Activated CD4-positive, alpha-beta T cell treated with anti-CD3 and anti-CD28 coated beads, Interleukin-2, amount 50 U/mL, for 1 hour (primary cell): ENCODE results near the gene NLGN1.

Source experiments
- DNase-seq: peaks from one replicate; pipeline ENCODE4 v3.0.0-alpha.2; 2020

NLGN1 gene

DNA sequence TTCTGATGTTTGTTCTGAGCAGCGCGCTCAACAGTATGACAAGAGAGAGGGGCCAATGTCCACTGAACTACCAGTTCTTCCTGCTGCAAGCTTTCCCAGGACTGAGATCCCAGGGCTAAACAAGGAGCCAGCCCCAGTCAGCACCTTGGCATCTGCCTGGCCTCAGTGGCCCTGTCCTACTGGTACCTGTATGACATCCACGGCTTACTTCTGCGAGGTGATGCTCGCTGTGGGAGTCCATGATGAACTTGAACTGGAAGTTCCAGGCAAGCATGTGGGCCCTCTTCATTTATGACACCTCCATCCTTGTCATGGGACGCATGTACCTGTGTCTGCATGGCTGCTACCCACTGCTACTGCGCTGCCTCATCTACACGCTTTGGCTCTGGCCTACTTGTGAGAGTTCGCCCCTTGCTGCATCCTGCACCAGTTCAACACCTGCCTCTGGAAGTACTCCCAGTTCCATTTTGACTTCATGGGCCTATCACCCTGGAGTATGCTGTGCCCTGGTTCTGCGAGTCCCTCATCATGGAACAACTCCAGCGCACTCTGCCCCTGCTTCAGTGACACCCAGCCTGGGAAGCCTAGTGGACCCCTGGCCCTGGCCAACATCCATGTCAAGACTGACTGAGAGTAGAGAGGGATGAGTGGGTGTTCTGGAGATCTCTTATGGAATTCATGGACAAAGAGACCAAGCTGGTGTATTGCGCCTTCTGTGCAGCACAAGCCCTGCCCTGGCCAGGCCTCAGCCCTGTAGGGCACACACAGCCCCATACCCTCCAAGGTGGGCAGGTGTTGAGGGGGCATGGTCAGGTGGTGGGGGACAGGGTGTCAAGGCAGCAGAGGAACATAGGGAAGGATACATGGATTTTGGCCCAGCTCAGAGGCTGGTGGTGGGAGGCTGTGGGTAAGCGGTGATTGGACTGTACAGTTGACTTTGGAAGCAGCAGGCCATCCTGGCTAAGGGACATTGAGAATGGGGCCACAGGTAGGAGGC is 246.8 kb downstream of the NLGN1 start:
- no peak for DNase-seq

DNA sequence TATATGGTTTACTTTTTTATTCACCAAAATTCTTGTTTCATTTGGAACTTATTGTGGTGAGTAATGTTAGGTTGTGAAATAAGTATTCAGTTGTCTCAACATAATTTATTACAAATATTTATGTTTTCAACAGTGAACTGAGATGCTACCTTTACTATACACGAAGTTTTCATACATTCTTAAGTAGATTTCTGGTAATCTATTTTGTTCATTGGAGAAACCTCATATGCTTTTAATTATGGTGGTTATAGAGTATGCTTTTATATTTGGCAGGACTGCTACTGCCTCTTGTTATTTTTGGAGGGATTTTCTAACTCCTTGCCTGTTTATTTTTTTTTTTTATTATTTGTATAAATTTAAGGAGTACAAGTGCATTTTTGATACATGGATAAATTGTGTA is 253.1 kb downstream of the NLGN1 start:
- DNase-seq: no peak

DNA sequence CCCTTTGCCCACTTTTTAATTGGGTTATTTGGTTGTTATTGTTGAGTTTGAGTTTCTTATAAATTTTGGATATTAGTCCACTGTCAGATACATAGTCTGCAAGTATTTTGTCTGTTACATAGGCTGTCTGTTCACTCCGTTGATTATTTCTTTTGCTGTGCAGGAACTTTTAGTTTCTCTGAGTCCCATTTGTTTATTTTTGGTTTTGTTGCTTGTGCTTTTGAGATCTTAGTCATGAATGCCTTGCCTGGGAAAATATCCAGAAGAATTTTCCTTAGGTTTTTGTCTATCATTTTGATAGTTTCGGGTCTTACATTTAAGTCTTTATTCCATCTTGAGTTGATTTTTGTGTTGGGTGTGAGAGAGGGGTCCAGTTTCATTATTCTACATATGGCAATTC is 254.5 kb downstream of the NLGN1 start:
- DNase-seq: no peak

DNA sequence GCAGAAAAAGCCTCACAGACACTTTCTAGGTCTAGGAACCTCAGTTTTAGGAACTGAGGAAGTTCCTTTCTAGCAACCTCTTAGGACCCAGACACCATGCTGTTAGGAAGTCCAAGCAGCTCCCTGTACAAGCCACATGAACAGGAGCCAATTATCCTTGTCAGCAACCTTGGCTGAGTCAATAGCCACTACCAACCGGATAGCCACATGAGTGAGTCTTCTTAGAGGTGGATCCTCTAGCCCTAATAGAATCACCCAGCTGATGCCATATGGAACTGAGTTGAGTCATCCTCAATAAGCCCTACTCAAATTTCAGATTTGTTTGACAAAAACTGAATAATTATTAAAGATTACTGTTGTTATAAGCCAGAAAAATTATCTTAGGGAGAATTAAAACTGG is 256.2 kb downstream of the NLGN1 start:
- no peak for DNase-seq

DNA sequence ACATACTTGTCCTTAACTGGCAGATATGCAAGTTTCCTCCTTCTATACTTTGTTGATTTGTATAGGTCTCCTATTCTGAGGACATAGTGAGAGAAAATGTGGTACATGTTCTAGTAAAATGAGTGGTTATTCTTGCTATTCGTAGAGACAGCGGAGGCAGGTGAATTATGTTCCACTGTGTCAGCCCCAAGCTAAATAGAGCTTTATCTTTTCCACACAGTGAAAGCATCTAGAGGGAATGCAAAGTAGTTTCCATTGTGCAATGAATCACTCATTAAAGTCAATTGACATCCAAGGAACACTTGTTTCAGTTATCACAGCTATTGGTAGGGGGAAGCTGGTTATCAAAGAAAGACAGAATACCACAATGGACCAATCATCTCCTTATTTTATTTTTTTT is 262.4 kb downstream of the NLGN1 start:
- DNase-seq: no peak

DNA sequence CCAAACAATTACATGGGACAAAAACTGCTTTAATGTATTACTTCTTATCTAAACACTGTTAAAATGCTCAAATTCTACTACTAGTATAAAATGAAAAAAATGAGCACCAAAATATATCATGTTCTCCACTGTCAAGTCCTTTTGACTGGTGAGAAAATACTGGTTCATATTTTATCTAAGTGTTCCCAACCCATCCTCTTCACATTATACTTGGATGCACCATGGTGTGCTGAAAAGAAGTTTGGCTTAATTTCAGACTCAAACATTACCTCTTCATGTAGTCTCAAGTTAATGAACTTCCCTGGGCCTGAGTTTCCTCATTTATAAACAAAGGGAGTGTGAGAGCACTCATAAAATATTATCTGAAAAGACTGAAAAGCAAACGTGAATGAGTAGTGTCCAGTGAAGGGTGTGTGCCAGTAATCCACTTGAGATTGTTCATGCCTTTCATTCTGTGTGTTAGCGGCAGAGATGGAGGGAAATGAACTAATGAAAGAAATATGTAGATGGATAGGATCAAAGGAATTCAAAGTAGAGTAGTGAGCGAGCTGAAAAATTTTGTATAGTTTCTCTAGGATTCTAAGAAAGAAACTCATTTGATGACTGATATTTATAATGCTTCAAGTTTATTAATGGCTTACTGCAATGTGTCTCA is 263.2 kb downstream of the NLGN1 start:
- DNase-seq: no peak

DNA sequence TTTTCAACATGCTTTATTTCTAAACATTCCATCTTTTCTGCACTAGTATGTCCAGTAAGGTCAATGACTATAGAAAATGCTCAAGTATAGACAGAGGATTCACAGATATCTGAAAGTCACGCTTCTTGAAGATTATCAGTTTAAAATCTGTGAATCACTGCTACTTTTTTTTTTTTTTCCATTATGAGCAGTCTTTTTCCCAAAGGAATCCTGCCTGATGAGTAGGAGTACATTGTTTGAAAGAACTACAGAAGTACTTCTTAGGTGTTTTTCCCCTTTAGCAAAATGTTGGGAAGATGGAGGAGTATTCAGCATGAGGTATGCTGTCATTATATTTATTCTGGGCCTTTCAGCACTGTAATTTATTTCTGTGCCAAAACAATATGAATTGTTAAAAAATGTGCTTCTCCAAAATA is 266.2 kb downstream of the NLGN1 start:
- no peak for DNase-seq

DNA sequence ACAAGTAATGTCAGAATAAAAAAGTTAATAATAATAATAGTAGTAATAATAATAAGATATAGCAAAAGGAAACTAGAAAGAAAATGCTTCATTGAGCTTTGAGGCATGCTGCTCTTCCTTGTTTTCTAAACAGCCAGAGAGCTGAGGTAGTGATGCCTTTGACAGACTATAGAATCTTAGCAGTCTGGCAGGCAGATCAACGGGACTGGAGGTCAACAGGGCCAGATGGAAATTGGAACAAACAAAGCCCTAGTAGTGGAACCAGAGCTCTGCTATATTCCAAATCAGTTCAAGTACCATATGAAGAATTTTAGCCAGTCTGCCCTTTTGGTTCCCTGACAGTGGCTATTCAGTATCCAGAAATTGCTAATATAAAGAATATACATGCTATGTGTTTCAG is 278.6 kb downstream of the NLGN1 start:
- no peak for DNase-seq

DNA sequence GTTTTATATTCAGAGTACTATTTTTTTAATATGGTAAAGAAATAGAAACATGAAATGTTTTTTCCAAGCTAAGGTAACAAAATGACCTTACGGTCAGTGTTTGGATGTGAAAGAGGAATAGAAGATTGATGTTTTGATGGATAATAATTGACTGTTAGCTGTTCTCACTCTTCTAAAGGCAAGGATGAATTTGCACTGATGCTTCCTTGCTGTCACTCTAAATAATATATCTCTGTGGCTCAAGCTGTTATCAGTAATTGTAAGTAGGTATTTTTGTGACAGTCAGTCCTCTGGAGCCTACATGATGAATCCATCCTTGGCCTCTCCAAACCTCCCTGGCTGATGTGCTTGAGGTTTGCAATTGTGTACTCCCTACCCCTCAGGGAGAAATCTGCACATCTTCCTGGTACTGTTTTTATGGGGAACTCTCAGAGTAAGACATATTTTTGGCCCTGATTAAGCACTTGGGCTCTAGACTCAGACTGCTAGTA is 283.7 kb downstream of the NLGN1 start:
- no peak for DNase-seq

DNA sequence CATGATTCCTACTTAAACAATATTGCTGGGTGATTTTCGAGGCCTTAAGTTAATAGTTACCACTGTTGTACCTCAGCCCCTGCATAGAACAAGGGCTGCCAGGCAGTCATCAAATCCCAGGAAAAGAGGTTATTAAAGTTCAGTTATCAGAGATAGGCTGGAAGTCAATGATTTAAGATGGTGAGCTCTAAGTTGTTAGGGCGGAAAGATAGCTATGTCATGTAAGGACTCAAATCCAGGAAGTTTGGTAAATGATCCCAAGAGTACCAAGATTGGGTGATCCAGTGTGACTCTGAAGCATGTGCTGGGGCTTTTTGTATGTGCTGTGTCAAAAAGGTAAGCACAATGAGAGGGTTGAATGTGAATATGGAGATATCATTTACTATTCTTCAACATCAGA is 287.9 kb downstream of the NLGN1 start:
- DNase-seq: no peak

DNA sequence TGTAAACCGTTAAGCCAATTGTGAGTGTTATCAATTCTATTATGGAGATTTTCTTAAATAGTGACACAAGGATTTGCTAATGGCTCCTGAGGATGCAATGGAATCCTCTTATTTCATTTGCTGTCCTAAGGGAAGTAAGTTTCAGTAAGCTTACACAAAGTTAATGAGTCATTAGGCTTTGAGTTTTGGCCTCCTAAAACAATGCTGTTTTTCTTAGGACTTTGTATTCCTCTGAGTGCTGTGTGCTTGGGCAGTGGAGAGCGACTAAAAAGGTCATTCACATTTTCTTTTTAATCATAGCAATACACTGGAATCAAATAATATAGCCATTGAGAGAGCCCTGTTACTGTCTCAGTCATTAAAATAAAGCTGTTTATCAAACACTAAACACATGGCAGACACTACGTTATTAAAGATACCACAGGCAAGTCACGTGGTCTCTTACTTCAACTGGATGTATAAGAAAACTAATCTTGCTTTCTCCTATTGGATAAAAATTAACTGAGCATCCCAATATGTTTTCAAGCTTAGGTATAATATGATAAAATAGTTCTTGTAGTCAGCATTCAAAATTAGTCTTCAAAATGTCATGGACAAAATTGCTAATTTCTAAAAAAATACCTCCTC is 290.8 kb downstream of the NLGN1 start:
- DNase-seq: no peak

DNA sequence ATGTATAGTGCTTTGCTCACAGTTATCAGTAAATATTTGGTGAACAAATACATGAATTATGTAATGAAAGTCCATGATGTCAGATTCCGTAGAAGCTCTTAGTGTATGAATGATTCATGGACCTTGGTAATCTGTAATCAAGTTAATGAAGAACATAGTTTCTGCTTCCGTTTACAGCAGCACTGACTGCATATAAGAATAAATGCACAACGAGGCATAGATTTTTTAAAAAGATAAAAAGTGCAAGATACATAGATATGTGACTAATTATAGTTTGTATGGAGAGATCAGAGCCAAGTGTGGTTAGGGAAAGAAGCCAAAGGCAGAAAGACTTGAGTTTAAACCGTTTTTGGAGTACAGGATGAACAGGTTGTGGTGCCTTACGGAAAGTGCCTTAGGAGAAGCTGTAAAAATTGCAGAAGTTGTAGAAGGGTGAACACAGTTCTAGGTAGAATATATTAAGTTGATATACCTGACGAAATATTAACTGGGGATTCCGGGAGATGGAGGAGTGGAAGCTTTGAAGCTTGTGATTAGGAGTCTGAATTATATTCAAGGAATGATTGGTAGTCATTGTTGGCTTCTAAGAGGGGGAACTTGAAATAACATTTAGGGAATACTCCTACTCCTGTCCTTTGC is 293.1 kb downstream of the NLGN1 start:
- no peak for DNase-seq

DNA sequence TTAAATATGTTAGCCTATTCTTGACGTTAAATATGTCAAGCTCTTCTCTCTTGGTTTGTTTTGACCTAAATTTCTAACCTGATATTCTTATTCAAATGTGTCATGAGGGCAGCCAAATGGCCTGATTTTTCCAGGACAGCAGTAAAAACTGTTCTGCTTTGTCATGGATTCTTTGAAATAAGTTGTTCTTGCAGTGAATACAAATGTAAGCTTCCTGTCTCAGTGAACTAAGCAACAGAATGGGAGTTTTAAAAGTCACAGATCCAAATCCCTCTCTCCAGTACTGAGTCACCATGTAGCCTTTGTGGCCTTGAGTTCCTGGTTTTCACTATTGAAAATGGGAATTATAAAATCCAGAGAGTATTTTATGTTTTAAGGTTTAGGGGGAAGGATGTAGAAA is 301.8 kb downstream of the NLGN1 start:
- no peak for DNase-seq

DNA sequence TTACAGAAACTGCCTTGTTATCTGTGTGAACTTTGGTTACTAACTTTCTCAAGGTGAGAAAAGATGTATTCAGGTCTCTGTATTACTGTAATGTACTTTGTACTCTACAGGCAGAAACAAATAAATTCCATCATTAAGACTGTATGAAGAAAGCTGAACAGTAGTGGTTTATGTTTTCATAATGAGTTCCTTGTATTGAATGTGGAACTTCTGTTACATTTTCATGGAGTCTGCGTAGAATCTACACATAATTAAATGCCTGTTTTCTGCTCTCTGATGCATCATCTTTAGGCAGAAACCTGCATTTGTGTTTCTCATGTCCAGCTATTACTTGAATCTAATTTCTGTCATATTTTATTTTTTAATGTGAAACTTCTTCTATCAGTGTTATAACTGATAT is 302.8 kb downstream of the NLGN1 start:
- no peak for DNase-seq

DNA sequence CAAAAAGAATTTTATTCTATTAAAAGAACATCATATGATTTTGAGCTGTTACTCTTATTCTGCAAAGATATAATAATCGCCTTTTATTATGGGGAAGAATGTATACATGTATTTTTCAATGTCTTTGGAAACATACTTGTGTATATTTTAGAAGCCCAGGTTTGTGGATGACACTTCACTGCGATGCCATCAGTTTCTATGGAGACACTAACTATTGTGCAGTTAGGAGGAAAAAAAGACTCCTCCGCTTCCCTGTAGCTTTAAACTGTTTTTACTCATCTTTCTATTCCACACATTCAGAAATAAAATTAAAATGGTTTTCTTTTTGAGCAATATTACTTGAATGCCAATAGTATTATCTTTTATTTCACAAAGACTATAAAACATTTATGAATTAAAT is 305.0 kb downstream of the NLGN1 start:
- DNase-seq: no peak

DNA sequence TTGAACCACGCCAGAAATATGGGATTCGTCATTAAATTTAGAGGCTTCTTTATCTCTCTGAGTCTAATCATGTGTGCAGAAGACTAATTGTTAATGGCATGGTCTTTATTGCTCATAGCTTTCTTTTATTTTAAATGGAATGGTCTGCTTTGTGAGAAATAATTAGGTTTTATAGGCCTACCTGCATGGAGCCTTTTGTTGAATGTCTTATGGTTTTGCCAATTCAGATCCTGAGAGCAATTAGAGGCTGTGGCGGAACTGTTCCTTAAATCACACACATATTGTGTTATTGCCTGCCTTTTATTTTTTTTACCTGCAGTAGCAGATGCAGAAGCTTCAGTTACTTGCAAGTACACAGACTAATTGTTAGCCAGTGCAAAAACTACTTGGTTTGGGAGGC is 306.2 kb downstream of the NLGN1 start:
- no peak for DNase-seq

DNA sequence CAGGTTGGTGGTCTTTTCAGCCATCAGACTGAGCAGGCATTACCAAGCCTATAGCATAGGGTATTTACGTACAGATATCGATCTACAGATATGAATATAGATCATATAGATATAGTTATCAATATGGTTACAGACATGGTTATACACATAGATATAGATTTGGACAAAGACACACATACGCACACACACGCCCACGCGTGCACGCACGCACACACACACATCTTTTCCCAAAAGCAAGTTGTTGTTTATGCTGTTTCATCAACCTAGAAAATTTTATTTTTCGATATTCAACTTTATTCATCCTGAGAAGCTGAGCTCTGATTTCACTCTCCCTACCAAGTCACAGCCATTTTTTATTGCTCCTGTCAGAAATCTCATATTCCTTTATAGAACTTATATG is 309.1 kb downstream of the NLGN1 start:
- no peak for DNase-seq

DNA sequence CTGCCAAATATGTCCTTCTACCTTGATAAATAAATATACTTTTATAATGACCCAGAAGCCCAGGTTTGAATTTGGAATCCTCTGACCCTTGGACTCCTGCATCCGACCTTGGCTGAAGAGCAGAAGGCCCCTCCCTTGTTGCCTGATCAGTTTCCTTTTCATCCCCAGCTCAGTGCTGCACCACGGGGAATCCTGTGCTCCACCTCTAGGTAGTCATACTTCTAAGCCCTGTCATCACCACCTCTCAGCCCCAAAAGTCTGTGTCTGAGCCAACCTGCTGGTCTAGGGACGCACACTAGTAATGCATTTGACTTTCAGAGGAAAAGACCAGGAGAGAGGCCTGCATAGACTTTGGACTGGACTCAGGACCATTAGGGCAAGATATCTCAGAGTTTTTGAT is 310.6 kb downstream of the NLGN1 start:
- DNase-seq: no peak

DNA sequence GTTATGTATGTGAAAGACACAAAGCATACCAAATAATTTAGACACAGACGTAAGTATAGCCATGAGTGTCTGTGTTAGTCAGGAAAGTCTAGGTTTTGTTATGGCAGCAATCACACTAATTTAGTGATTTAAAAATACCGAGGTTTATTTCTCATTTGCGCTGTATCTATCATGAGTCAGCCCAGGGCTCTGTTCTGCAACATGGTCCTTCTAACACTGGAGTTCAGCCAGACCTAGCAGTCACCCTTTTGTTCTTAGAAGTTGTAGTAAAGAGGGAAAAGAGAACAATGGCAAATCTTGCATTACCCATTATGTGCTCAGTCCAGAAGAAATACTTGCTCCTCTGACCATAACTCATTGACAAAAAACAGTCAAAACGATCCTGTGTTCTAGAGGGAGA is 311.5 kb downstream of the NLGN1 start:
- no peak for DNase-seq

DNA sequence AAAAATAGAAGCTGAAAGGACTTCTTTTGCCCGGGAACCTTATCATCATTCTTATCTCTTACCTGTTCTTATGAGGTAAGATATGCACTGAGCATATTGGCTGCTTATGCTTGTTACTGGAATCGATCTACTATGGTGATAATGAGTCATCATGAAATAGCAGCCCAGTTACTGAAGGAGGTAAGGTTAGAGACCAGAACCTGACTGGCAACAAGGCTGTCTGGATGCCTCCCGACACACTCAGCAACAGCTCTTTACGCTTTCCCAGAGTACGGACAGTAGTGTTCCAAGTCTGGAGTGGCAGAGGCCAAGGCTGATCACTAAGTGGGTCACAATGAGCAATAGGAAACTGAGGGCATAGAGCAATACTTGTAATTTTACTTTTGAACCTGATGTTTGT is 314.1 kb downstream of the NLGN1 start:
- DNase-seq: no peak

DNA sequence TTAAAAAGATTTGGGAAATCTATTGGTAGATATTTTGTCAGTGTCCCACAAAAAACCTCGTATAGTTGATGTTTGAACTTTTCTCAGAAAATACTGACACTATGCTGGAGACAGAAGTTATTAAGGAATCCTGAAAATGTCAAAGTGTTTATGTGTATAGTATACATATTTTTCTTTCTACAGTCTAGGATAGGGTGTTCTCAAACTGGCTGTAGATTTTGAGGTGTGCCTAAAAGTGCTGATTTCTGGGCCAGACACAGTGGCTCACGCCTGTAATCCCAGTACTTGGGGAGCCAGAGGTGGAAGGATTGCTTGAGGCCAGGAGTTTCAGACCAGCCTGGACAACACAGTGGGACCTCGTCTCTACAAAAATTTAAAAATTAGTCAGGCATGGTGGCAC is 322.0 kb downstream of the NLGN1 start:
- DNase-seq: no peak

DNA sequence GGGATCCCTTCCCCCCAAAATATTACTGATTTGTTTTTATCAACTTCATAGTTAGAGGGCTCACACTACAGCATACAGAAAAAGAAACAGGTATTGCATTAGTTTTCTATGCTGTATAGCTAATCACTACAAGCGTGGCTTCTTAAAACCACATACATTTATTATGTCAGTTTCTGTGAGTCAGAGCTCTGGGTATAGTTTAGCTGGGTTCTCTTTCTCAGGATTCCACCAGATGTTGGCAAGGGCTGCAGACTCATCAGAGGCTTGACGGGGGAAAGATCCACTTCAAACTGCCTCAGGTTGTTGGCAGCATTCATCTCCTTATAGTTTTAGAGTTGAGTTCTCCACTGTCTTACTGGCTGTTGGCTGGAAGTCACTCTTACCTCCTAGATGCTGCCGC is 328.0 kb downstream of the NLGN1 start:
- no peak for DNase-seq

DNA sequence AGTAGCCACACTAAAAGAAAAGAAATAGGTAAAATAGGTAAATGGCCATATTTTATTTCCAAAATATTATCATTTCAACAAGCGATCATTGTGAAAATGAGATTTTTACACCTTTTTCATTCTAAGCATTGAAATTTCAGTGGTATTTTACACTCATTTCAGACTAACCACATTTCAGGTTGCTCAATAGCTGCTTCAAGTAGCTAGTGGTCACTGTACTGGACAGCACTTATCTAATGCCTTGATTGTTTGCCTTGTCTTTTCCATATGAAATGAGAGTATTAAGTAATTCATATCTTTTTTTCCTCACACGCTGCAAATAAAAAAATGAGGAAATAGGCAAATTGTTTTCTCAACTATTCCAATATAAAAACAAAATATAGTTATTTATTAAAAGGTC is 332.8 kb downstream of the NLGN1 start:
- DNase-seq: no peak
